ENCODE data around the gene ARAP2.
A peak's percentile ranks its signal among the peaks of the same experiment; 100 is the strongest.

Gene ARAP2

DNA sequence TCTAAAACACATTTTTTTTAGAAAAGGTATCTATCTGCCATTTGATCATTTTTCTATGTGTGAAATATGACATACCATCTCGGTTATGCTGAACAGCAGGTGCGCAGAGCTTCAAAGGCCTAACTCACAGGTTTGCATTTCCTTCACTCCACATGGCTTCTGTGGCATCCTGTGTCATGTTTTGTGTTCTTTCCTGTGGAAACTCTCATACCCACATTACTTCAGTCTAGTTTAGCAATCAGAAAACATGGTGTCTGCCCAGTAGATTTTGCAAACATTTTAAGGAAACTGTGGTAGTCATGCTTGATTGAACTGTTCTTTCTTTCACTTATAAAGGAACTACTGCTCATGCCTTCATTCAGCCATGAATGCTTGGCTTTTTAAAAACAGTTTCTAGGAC lies 11.3 kb upstream of the ARAP2 start:
- DNase-seq: peak; percentile 94

DNA sequence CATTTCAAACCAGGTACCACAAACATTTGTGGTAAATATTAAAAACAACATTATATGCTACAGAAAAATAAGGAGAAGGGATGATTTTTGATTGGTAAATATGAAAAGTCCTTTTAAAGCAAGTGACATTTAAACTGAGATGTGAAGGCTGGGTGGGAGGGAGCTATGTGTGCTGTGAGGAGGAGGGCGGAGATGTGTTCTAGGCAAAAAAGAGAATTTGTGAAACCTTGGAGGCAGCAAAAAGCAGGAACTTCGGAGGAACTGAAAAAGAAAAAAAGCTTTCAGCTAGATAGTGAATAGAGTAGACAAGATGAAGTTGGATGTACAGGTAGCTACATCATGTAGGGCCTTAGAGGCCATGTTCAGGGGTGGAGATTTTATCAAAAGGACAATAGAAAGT lies 10.1 kb upstream of the ARAP2 start:
- peak; percentile 54 for DNase-seq

- DNase-seq: no peak
Observed at GRCh38 chr4:36251983-36252382, 7.7 kb upstream of the ARAP2 start.

DNA sequence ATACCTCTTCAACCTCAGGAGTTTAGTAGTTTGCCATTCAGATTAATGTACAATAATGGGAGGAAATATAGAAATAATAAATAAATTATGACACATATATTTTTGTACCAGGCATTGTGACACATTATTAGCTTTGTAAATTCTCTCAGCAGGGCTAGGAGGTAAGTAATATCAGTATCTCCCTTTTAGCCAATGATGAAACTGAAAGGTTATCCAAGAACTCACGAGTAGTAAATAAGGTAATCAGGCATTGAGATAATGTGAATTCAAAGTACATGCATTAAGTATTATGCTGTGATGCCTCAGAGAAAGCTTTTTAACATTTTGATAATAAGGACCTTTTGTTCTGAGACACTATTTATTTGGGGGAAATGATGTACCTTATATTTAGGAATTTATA lies 5.3 kb upstream of the ARAP2 start:
- no peak for DNase-seq

DNA sequence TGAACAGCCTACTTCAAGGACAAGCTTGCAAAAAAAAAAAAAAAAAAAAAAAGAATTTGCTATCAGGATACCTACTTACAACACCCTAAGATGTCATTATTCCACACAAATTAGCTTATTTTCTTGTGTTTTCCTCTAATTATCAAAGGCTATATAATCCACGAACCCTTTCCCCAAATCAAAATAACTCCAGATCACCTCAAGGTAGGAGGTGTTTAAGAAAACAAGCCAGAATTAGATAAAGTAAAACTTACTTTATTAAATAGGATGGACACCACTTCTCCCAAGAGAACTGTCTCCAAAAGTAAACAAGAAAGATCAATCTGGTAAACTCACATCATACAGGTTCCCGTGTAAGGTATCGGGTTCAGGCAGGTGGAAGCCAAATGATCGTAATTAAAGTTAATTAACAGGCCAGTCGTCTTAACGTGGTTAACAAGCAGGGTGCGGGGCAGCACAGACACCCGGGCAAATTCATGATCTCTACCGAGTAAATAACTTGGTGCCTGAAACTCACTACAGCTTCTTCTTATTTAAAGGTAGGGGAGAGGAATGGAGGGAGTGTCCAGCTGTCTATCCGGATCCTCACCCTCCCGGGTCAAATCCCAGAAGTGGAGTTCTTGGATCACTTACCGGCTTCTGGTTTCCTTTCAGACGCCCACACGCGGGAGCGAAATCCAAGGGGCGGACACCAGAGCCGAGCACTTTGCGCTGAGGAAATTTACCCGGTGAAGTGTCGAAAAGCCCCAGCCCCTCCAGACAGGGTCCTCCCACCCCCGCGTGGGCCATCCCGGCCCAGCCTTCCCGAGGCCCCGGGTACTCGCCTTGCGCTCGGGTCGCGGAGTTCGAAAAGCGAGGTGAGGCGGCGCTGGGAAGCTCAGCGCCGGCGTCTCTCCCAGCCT lies 708 bp downstream of the ARAP2 start:
- peak; percentile 90 for DNase-seq

- DNase-seq: peak; percentile 18
Observed at GRCh38 chr4:36242629-36243354, 1.5 kb downstream of the ARAP2 start.

GRCh38 chr4:36241771-36242170 lies 2.5 kb downstream of the ARAP2 start:
- peak; percentile 80 for DNase-seq

DNA sequence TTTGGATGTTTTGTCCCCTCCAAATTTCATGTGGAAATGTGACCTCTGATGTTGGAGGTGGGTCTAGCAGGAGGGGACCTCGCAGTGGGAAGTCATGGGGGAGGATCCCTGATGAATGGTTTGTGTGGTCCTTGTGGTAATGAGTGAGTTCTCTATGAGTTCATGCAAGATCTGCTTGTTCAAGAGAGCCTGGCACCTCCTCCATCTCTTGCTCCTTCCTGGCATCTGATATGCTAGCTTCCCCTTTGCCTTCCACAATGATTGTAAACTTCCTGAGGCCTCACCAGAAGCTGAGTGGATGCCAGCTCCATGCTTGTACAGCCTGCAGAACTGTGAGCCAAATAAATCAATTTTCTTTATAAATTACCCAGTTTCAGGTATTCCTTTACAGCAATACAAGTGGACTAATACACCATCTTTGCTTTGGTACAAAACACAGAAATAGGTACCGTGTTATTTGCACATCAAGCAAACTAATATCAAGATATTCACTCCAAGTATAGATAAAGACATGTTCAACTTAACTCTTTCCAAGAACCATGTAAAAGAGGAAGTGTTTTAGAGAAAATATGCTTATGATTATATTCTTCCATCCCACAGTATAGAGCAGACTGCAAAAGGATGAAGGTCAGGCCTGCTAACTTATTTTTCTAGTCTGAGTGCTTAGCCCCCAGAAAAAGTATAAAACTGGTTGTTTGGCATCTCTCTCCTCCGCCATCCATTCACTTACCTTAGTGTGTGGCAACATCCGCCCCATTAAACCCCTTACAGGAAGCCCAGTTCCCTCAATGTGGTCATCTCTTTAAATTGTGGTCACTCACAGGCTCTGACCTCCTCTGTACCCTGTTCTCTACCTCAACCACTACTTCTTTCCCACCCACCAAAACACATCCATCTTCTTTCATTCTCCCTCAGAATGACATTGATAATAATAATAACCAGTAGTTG lies 6.7 kb downstream of the ARAP2 start:
- no peak for DNase-seq

DNA sequence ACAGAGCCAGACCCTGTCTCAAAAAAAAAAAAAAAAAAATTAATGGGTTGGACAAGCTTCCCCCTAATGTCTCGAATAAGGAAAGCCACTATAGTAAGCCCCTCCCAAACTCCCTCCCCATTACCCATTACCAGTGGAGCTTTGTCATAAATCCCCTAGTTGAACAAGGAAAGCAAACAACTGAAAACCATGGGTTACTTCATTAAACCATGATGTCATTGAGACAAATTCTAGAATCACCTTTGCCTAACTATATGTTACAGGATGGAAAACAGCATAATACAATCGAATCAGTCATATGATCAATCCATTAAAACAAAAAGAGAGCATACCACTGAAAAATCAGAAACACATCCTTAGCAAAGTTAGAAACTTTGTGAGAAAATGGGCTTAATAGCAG lies 8.2 kb downstream of the ARAP2 start:
- no peak for DNase-seq

- DNase-seq: no peak
Observed at GRCh38 chr4:36235306-36235705, 9.0 kb downstream of the ARAP2 start.

DNA sequence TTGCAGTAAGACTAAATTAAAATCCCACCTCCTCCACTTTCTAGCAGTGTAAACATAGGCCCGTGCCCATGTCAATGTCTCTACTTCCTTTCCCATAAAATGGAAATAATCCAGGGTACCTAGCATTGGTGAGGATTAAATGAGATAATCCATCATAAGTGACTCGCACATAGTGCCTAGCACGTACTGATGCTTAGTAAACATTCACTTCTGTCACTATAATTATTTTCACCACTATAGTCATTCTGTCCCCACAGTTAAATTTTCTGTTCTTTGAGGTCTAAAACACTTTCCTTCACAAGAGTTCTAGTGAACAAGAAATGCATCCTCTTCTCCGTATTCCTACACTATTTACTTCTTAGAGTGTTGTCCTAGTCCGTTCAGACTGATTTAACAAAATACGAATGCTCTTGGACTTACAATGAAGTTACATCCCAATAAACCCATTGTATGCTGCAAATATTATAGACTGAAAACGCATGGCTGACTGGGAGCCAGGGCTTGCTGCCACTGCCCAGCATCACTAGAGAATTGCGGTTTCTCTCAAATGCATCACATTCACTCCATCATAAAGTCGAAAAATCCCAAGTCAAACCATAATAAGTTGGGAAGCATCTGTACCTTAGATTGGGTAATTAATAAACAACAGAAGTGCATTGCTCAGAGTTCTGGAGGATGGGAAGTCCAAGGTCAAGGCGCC lies 10.6 kb downstream of the ARAP2 start:
- DNase-seq: no peak

DNA sequence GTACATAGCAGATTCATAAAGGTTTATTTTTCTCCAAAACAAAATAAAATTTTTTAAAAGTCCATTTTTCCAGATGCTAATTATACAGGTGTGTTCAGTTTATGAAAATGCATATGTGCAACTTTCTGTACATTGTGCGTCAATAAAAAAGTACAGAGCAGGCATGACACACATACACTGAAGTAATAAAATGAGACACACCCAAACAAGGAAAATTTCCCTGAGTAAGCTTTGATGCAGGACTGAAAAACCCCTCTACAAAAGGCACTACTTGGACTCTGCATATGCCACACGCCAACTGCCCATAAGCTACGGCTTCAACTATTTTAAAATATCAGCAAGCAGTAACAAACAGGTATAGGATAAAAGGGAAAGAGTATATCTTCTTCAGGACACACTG lies 13.8 kb downstream of the ARAP2 start:
- DNase-seq: no peak

DNA sequence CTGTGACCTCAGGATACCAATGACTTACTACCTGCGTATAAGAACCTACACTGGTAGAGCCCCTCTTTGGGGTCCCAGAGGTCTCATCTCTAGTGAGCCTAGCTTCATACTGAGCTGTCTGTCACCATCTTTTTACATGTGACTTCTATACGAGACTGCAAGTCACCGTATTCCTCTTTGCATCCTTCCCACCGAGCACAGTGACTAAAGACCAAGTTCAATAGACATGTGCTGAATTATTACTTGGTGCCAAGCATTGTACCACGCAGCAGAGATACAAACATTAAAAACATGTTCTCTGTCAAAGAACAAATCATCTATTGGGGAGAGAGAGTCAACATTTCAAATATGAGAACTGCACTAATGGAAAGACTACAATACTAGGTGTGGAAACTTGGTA lies 16.4 kb downstream of the ARAP2 start:
- DNase-seq: no peak

DNA sequence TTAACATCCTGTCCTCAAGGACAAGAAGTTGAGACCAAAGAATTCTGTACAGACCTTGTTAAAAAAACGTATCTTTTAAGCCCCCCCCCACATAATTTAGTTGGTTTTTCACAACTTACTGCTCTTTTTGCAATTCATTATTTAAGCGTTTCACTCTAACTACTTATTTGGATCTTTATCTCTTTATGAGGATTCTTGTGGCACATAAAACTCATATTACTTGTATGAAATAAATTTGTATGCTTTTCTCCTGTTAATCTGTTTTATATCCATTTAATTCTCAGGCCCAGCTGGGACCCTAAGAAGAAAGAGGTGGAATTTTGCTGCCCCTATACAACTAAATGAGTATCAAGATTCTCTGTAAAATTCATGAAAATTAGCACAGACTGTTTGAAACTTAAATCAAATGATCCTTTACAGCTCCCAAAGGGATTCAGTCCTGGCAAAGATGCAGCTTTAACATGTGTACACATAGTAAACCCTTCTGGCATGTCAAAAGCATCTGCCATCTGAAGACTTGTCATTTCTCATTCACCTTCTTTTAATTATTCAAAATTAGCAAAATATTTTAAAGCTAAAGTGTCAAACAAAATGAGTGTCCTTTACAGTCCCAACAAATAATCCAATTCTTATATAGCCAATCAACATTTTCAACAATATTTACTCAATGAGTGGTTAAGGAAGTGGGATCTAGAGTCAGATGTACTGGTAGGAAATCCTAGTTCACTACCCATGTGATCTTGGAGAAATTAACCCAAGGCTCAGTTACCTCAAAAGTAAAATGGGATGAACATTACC lies 17.7 kb downstream of the ARAP2 start:
- no peak for DNase-seq

DNA sequence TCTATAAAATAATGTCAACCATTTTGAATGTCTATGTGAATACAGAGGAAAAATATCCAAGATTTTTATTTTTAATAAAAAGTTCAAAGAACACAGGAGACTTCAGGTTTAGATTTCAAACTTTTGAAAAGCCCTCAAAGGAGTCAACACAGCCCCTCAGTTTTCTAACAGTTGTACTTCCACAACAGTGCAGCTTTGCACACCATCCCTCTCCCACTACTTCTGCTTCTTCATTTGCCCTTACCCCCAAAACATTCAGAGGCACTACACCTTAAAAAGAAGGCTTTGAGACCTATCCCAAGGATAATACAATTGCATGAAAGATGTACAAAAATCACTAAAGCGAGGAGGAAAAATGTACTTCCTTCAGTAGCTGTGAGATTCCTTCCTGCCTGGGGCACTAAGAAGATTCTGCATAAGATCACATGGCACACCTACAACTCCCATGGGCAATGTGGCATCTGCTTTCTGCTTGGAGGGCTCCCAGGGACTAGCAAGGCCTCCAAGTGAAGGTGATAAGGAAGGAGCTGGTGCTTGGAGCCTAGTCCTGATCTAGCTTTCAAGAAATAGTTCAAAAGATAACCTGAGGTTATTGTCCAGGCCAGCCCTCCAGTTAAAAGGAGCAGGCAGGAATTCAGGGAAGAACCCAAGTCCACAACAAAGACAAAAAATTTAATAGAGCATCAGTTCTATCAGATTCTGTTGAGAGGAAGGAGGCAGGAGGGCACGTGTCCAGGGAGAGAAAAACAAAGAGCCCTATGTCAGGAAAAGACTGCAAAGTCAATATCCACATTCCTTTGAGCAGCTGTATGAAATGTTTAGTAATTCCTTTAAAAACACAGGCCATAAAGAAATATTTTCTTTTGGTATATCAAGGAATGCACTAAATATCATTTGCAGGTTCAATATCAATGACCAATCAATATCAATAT lies 19.1 kb downstream of the ARAP2 start:
- no peak for DNase-seq

- no peak for DNase-seq
Observed at GRCh38 chr4:36222702-36223101, 21.6 kb downstream of the ARAP2 start.

DNA sequence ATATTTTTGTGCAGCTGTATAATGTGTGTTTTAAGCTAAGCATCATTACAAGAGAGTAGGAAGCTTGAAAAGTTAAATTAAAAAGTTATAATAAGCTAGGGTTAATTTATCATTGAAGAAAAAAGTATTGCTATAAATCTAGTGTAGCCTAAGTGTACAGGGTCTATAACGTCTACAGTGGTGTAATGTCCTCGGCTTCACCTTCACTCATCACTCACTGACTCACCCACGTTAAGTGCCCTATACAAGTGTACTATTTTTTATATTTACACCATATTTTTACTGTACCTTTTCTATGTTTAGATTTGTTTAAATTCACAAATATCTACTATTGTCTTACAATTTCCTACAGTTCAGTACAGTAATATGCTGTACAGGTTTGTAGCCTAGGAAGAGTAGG lies 23.5 kb downstream of the ARAP2 start:
- no peak for DNase-seq

DNA sequence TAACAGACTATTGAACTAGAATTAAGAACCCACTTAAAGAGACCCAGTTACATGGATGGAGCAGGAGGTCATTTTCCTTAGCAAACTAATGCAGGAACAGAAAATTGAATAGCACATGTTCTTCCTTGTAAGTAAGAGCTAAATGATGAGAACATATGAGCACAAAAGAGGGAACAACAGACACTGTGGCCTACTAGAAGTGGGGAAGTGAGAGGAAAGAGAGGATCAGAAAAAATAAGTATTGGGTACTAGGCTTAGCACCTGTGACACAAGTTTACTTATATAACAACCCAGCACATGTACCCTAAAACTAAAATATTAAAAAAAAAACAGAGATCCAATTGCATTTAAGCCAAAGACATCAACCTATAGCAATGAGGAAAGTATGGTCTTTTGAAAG lies 26.2 kb downstream of the ARAP2 start:
- DNase-seq: peak; percentile 51

DNA sequence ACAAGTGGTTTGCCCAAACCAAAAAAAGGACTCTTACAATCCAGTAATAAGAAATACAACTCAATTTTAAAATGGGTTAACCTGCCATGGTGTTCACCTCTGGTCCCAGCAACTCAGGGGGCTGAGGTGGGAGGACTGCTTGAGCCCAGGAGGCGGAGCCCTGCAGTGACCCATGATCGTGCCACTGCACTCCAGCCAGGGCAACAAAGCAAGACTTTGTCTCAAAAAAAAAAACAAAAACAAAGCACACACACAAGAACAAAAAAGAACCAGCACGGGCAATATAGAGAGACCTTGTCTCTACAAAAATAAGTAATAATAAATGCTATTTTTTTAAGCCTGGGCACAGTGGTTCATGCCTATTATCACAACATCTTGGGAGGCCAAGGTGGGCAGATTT lies 28.7 kb downstream of the ARAP2 start:
- DNase-seq: no peak

- no peak for DNase-seq
Observed at GRCh38 chr4:36214735-36215485, 29.4 kb downstream of the ARAP2 start.
